Measurements from ENCODE around the gene CAPSL.
"Not testable (repeated sequence)": the region's sequence is repeated elsewhere in the genome, so short reads cannot be mapped to it uniquely, and the experiment has no call there.

The CAPSL gene

DNA sequence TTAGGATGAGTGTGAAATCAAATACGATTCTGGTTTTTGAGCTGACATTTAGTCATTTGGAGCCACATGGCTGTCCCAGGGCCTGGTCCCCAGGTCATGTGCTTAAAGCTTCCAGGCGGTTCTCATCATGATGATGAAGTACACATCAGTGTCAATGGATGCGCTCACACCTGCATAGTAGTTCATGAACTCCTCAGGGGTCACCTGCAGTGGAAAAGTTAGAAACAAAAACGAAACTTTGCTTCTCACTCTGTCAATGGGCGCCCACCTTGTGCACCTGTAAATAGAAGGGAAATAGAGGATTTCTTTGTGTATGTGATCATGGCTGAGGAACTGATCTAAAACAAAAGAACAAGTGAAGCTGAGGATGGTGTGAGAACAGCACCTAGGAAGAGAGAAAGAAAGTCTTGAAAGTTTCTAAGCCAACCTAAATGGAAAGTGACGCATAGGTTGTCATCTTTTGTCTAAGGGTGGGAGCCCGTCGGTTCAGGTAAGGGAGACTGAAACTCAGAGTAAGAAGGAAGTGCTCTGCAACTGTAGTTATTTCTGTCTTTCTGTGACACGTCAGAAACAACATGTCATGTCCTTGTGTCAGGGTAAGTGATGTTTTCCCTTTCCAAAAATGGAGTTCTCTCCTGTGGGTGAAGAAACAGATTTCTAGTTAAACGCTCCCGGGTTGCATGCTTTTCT lies 33.8 kb downstream of the CAPSL start:
- DNase-seq = no peak

DNA sequence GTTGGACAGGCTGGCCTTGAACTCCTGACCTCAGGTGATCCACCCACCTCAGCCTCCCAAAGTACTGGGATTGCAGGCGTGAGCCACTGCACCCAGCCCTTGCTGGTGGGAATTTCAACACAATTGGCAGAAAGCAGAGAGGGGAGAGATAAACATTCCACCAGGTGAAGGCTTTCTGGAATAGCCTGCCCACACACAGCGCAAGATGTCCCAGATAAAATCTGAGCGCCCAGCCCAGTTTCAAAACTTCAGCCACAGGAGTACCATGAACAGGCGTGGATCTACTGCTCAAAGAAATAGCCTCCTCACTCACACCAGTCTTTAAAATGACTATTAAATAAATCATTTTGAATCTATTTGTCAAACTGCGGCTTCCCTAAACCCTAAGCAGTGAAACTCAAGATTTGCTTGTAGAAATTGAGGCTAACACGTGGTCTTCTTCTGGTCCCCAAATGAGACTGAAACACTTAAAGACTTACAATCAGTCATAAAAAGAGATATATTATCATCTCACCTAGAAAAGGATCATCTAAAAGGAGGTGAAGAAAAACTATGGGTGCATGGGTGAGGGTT lies 34.7 kb downstream of the CAPSL start:
- DNase-seq = no peak

DNA sequence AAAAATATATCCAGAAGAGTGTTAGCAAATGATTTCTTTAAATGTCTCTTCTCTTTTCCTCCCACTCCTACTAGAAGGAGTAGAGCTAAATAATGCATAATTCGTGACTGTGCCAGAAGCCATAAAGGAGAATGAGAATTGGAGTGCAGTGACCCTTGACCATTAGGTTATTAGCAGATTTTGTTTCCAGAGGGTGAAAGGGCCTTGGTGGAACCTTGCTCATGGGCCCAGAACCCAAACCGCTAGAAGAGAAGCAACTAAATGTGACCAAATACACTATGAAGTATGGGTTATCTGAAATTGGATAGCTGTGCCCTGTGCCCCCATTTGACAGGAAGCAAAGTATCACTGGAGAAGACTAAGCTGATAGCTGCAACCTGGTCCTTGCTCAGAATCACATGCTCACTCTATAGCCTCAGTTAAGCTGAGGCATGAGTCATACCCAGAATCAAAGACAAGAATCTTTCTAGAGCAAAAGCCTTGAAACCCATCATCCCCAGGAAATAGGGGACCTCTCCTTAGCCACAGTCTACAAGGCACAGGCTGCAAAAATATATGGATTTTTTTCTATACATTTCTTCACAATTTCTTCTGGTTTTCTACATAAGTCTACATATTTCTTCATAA lies 36.3 kb downstream of the CAPSL start:
- no peak for DNase-seq

DNA sequence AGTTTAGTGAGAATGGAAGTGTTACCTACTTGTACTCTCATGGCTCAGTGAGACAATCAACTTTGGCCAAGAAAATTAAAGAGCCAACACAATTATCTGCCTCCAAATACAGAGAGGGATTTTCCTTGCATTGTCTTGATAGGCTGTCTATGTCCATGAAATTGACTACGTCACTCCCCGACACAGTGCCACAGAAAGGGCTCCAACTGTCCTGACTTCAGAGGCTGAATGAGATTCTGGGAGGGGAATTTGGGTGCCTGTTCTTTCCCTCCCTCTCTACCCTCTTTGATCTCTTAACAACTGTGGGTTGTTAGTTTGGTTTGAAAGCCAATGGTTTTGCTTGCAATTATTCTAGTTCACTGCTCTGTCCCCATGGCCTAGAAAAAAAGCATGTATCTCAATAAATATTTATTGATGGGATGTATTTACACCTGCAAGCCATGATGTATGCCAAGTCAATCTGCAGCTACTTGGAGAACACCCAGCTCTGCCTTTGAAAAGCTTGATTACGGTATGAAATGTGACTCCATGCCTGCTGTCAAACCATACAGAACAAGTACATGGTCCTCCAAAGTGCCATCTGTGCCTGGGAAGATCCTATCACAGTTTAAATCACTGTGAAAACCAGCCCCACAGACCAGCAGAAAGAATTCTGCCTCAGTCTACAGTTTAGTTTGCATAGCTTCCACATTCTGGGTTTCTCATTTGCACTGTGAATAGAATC lies 37.3 kb downstream of the CAPSL start:
- DNase-seq = peak; percentile 89

- no peak for DNase-seq
These were observed 38.6 kb downstream of the CAPSL start for GRCh38 chr5:35899800-35900199.

- DNase-seq = no peak
These were observed 39.3 kb downstream of the CAPSL start for GRCh38 chr5:35898952-35899660.

- no peak for DNase-seq
These were observed 44.3 kb downstream of the CAPSL start for GRCh38 chr5:35894131-35894530.

- not testable (repeated sequence) for DNase-seq
These were observed 45.6 kb downstream of the CAPSL start for GRCh38 chr5:35892799-35893198.

DNA sequence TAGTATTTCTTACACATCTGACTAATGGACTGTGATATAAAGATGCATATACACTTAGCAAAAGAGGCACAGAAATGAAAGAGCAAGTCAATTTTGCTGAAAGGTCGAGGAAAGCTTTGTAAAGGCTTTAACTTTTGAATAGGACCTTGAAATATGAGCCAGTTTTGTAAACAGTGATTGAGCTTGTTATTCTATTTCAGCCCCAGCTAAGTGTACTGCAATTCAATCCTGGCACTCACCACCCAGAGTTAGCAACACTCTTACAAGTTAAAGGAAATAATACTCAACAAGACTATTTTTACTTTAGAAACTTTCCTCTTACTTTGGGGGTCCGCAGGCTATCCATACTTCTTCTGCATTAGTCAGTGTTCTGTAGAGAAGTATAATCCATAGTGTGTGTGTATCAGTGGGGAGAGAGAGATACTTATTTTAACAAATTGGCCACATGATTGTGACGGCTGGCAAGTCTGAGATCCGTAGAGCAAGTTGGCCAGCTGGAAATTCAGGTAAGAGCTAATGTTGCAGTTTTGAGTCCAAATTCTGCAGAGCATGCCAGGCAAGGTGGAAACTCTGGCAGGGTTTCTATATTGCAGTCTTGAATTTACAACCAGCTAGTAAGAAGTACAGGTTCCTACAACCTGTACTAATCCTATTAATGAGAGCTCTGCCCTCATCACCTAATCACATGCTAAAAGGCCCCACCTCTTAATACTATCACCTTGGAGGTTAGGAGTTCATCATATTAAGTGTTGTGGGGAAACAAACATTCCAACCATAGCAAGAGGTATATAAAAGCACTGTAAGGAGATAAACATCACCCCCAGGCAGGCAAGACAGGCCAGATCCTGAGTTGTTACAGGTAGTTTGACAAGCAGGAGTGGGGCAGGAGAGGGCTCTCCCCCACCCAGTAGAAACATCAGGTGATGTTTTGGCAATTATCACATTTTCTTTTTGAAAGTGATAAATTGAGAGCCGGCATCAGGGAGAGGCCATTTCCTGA lies 48.1 kb downstream of the CAPSL start:
- DNase-seq = no peak

DNA sequence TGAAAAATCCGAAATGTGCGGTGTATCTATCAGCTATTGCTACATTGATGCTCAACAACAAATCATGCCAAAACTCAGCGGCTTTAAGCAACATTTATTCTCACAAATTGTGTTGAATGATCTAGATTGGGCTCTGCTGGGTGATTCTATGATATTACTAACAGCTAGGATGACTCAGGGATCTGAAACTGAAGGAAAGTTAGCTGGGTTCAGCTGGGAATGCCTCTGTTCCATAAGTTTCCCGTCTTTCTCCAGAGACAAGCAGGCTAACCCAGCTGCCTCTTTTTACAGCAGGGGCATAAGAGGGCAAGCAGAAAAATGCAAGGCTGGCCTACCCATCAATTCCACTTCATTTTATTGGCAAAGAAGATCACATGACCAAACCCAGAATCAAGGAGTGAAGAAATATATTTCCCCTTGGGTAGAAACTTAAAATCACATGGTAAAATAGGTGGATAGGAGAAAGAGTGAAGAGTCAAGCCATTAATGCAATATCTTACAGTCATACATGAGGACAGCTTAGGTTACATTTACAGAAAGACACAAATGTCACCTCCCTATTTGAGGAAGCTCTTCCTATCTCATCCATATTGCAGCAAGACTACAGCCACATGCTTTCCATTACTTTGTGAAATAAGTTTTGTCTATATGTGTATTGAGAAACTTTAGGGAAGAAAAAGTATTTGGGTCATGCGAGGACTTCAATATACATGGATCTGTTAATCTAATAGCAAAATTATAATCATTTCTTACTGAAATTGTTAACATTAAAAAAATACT lies 50.9 kb downstream of the CAPSL start:
- no peak for DNase-seq

- no peak for DNase-seq
These were observed 52.0 kb downstream of the CAPSL start for GRCh38 chr5:35886381-35886780.

GRCh38 chr5:35884773-35885172 lies 53.6 kb downstream of the CAPSL start:
- no peak for DNase-seq

GRCh38 chr5:35884191-35884769 lies 54.1 kb downstream of the CAPSL start:
- DNase-seq = no peak

GRCh38 chr5:35881758-35882157 lies 56.7 kb downstream of the CAPSL start:
- no peak for DNase-seq

GRCh38 chr5:35880156-35880555 lies 58.3 kb downstream of the CAPSL start:
- no peak for DNase-seq

GRCh38 chr5:35879649-35880048 lies 58.8 kb downstream of the CAPSL start:
- no peak for DNase-seq

- DNase-seq = no peak
These were observed 59.3 kb downstream of the CAPSL start for GRCh38 chr5:35879096-35879495.

DNA sequence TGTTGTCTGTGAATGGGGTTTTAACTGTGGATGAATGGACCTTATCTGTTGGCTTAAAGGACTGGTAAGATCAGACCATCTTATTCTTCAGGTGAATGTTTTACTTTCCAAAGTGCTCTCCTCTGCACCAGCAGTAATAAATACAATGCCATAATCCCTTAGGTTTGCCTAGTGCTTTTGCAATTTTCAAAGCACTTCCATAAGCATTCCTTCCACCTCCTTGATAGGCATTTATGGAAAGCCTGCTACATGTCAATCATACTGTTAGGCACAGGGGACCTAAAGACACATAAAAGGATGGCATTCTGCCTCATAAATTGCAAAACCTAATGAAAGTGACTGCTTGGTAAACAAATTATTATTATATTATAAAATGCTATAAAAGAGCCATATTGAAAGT lies 60.3 kb downstream of the CAPSL start:
- DNase-seq = no peak

- no peak for DNase-seq
These were observed 60.8 kb downstream of the CAPSL start for GRCh38 chr5:35877655-35878054.

DNA sequence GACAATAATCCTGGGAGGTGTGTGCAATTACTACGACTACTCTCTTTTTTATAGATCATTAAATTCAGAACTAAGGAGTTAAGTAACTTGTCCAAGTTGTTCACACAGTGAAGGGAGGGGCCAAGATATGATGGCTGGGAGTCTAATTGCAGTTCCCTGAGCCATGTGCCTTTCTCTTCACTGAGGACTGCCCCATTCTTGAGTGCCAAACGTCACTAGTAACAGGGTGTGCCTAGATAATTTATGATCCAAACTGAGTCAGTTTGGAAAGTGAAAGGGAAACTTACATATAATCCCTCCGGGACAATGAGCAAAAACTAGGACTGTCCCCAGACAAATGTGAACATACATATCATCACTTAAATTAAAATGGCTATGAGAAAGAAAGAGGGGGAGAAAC lies 61.5 kb downstream of the CAPSL start:
- no peak for DNase-seq

DNA sequence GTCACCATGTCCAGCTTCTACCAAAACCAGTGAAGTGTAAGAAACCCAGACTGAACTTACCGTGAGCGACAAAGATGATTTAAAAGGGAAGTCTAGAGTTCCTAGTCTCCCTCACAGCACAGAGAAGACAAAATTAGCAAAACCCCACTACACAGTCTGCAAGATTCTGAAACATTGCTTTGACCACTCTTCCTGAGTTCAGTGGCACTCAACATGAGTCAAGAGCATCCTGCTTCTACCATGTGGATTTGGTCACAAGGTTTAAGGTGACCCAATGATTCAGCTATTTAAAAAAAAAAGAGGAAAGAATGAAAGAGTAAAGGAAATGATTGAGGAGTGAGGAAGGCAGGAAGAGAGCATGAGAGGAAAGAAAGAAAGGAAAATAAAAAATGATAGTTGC lies 62.0 kb downstream of the CAPSL start:
- no peak for DNase-seq
